ENCODE results near the gene NECAB3. TPM values are rescaled to one million over a fixed set of nuclear protein-coding genes. Genes with fewer than 3 reads are reported as not detected.
A peak's percentile ranks its signal among the peaks of the same experiment; 100 is the strongest.

NECAB3 gene
- total and polyA plus RNA-seq, 4 experiments from 2014 or later: 2.0 to 23.4 (median 12.9) TPM

GRCh38 chr20:33629533-33629932 is 44.7 kb downstream of the NECAB3 start:
- Mint-ChIP-seq H3K36me3 (peaks cover 55 to 66% of the 10 kb centered on the region in 2 donors), H3K4me1 (peaks cover 8 to 32% (median 18%) of the 10 kb centered on the region in 4 donors), H3K4me3 (no peak overlapping the region), H3K9me3 (no peaks in the 10 kb centered on the region), H3K27me3 (no peaks in the 10 kb centered on the region), H3K27ac (peak overlapping the region in 2 of 7 donors; percentile 53 to 72)
- no peaks in the 10 kb centered on the region for H3K27me3 ChIP-seq (ENCODE audit: insufficient read depth, low read length)
- no peak for DNase-seq
- no peaks in the 10 kb centered on the region for H3K9me3 ChIP-seq (ENCODE audit: control insufficient read depth in 1 of 2, low read length in 2 of 2)
- CTCF ChIA-PET (ENCODE audit: partially characterized antibody): interaction anchor here (1.2 kb wide), 1 partner anchor 37 kb away, joined by 3 read pairs; the partner anchor contains the start of gene ACTL10
- POLR2A ChIA-PET (ENCODE audit: partially characterized antibody): no interaction called here
- H3K27ac ChIP-seq (ENCODE audit: low read depth, low read length): no peak overlapping the region
- intact Hi-C loops (cut with micrococcal nuclease): no loop called here
- H3K36me3 ChIP-seq (ENCODE audit: insufficient read depth, low read length): peaks cover 22% of the 10 kb centered on the region
- H3K4me1 ChIP-seq (ENCODE audit: insufficient read depth, low read length): peaks cover 17% of the 10 kb centered on the region
- H3K4me3 ChIP-seq (ENCODE audit: low read length in 2 of 2): no peak overlapping the region

DNA sequence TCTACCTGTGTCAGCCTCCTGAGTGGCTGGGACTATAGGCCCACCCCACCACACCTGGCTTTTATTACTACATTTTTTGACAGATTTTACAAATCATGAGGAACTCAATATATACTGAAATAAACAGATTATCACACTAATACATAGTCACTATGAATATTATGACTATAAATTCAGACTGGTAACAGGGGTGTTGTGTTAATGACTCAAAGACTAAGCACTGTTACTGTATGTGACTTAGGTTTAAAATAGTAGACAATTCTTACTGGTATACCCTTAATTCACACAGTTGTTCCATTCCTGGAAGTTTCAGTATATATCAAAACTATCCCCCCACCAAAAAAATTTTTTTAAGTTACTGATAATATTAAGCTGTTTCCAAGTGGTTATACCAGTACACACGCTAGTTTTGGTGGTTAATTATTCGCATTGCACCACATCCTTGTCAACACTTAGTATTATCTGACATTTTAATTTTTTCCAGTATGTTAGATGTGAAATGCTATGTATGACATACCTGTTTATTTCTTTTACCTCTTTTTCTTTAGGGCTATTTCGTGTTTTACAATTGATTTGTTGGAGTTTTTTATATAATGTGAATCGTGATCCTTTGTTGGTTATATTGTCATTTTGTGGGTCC is 46.5 kb downstream of the NECAB3 start:
- no peaks in the 10 kb centered on the region for H3K9me3 Mint-ChIP-seq
- H3K4me1 ChIP-seq (ENCODE audit: insufficient read depth, low read length): peaks cover 26% of the 10 kb centered on the region
- no peak overlapping the region for H3K27ac ChIP-seq (ENCODE audit: low read depth, low read length)
- H3K27ac Mint-ChIP-seq: peak overlapping the region in 2 of 7 donors; percentile 19 to 52
- H3K4me1 Mint-ChIP-seq: peaks cover 9 to 41% (median 20%) of the 10 kb centered on the region in 4 donors
- no peak for DNase-seq
- no peaks in the 10 kb centered on the region for H3K9me3 ChIP-seq (ENCODE audit: control insufficient read depth in 1 of 2, low read length in 2 of 2)
- peaks cover 68 to 71% of the 10 kb centered on the region in 2 donors for H3K36me3 Mint-ChIP-seq
- H3K4me3 Mint-ChIP-seq: no peak overlapping the region
- ChIA-PET CTCF (ENCODE audit: partially characterized antibody) (no interaction called here), POLR2A (ENCODE audit: partially characterized antibody) (interaction anchor here (0.6 to 1.5 kb wide), 3 partner anchors 21 to 104 kb away, joined by 3 to 6 read pairs (median 3); partner anchors contain the start of genes ACTL10 and ZNF341)
- no peaks in the 10 kb centered on the region for H3K27me3 Mint-ChIP-seq
- intact Hi-C loops (cut with micrococcal nuclease): no loop called here
- no peaks in the 10 kb centered on the region for H3K27me3 ChIP-seq (ENCODE audit: insufficient read depth, low read length)
- H3K4me3 ChIP-seq (ENCODE audit: low read length in 2 of 2): no peak overlapping the region
- peaks cover 31% of the 10 kb centered on the region for H3K36me3 ChIP-seq (ENCODE audit: insufficient read depth, low read length)

- ChIA-PET POLR2A (ENCODE audit: partially characterized antibody) (interaction anchor here (1.0 to 1.2 kb wide), 3 partner anchors 94 to 367 kb away, joined by 3 to 4 read pairs (median 3); partner anchors contain the start of genes CBFA2T2 and PXMP4), CTCF (ENCODE audit: partially characterized antibody) (interaction anchor here (0.9 kb wide), 1 partner anchor 41 kb away, joined by 3 read pairs; the partner anchor contains the start of gene ACTL10)
- Mint-ChIP-seq H3K27me3 (no peaks in the 10 kb centered on the region), H3K27ac (peak overlapping the region in 2 of 7 donors; percentile 53 to 63), H3K9me3 (no peaks in the 10 kb centered on the region), H3K4me3 (no peak overlapping the region), H3K36me3 (peaks cover 67 to 76% of the 10 kb centered on the region in 2 donors), H3K4me1 (peaks cover 9 to 51% (median 23%) of the 10 kb centered on the region in 4 donors)
- Histone ChIP-seq H3K4me3 (ENCODE audit: low read length in 2 of 2) (no peak overlapping the region), H3K36me3 (ENCODE audit: insufficient read depth, low read length) (peaks cover 31% of the 10 kb centered on the region), H3K27me3 (ENCODE audit: insufficient read depth, low read length) (no peaks in the 10 kb centered on the region), H3K9me3 (ENCODE audit: control insufficient read depth in 1 of 2, low read length in 2 of 2) (no peaks in the 10 kb centered on the region), H3K27ac (ENCODE audit: low read depth, low read length) (no peak overlapping the region), H3K4me1 (ENCODE audit: insufficient read depth, low read length) (peaks cover 26% of the 10 kb centered on the region)
- DNase-seq: no peak
- intact Hi-C loops (cut with micrococcal nuclease): no loop called here
Measured at GRCh38 chr20:33626190-33626589, 48.0 kb downstream of the NECAB3 start.

DNA sequence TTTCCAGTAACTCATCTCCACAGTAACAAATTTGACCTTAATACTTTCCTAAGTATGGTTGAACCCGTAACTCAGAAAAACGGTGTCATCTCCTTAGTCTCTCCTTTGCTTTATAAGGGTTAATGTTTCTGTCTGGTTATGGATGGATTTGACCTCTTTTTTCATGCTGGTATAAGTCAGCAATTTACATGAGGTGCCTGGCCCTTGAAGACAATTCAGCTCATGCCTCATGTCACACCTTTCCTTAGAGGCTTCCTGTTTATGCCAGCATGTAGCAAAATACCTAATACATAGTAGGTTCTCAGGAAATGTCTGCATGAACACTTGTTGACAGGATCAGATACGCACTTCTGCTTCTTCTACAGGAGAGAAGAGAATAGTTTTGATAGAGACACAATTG is 49.8 kb downstream of the NECAB3 start:
- Histone ChIP-seq H3K27ac (ENCODE audit: low read depth, low read length) (no peak overlapping the region), H3K9me3 (ENCODE audit: control insufficient read depth in 1 of 2, low read length in 2 of 2) (no peaks in the 10 kb centered on the region), H3K4me1 (ENCODE audit: insufficient read depth, low read length) (peaks cover 26% of the 10 kb centered on the region), H3K4me3 (ENCODE audit: low read length in 2 of 2) (peak overlapping the region in 1 of 2 donors; percentile 26), H3K27me3 (ENCODE audit: insufficient read depth, low read length) (no peaks in the 10 kb centered on the region), H3K36me3 (ENCODE audit: insufficient read depth, low read length) (peaks cover 26% of the 10 kb centered on the region)
- ChIA-PET CTCF (ENCODE audit: partially characterized antibody) (no interaction called here), POLR2A (ENCODE audit: partially characterized antibody) (interaction anchor here (4.4 kb wide), 1 partner anchor 39 kb away, joined by 27 read pairs; the partner anchor contains the start of gene C20orf144)
- H3K27ac Mint-ChIP-seq: peak overlapping the region; percentile 80 to 91 (median 89)
- H3K36me3 Mint-ChIP-seq: peaks cover 56 to 68% of the 10 kb centered on the region in 2 donors
- H3K4me1 Mint-ChIP-seq: peaks cover 9 to 46% (median 27%) of the 10 kb centered on the region in 4 donors
- intact Hi-C loops (cut with micrococcal nuclease): no loop called here
- no peaks in the 10 kb centered on the region for H3K27me3 Mint-ChIP-seq
- H3K9me3 Mint-ChIP-seq: no peaks in the 10 kb centered on the region
- DNase-seq: peak in 4 of 5 donors; percentile 15 to 30 (median 22)
- H3K4me3 Mint-ChIP-seq: peak overlapping the region in 7 of 8 donors; percentile 18 to 75 (median 58)

DNA sequence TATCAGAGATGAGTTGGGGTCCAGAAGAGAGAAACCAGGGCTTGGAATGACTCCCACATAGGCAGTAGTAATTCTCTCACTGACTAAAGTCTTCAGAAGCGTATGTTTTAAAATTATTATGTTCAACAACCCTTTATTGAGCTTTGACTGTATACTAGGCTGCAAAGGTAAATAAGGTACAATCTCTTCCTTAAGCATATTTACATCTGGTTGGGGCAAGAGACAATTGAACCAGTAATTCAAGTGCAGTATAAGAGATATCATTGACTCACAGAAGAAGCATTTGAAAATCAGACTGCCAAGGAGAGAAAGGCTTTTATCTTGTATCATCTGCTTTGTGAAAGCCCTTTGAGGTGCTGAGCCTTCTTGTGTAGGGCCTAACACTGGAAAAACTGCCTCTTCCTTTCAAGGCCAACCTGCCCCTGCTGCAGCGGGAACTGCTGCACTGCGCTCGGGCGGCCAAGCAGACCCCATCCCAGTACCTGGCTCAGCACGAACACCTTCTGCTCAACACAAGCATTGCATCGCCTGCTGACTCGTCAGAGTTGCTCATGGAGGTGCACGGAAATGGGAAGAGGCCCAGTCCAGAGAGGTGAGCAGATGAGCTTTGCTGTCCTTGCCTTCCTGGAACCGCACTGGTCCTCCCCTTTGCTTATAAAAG is 51.4 kb downstream of the NECAB3 start:
- Mint-ChIP-seq H3K36me3 (peaks cover 47 to 62% of the 10 kb centered on the region in 2 donors), H3K27ac (peak overlapping the region in 3 of 7 donors; percentile 36 to 70 (median 43)), H3K9me3 (no peaks in the 10 kb centered on the region), H3K4me3 (peak overlapping the region in 1 of 8 donors; percentile 34), H3K4me1 (peaks cover 10 to 42% (median 27%) of the 10 kb centered on the region in 4 donors), H3K27me3 (no peaks in the 10 kb centered on the region)
- intact Hi-C loops (cut with micrococcal nuclease): no loop called here
- no peaks in the 10 kb centered on the region for H3K9me3 ChIP-seq (ENCODE audit: control insufficient read depth in 1 of 2, low read length in 2 of 2)
- H3K27me3 ChIP-seq (ENCODE audit: insufficient read depth, low read length): no peaks in the 10 kb centered on the region
- no peak for DNase-seq
- CTCF ChIA-PET (ENCODE audit: partially characterized antibody): no interaction called here
- H3K36me3 ChIP-seq (ENCODE audit: insufficient read depth, low read length): peaks cover 22% of the 10 kb centered on the region
- H3K27ac ChIP-seq (ENCODE audit: low read depth, low read length): no peak overlapping the region
- H3K4me3 ChIP-seq (ENCODE audit: low read length in 2 of 2): no peak overlapping the region
- H3K4me1 ChIP-seq (ENCODE audit: insufficient read depth, low read length): peaks cover 26% of the 10 kb centered on the region
- POLR2A ChIA-PET (ENCODE audit: partially characterized antibody): interaction anchor here (0.9 to 4.4 kb wide), 2 partner anchors 40 to 133 kb away, joined by 3 to 27 read pairs; partner anchors contain the start of genes C20orf144 and CBFA2T2

- peaks cover 26% of the 10 kb centered on the region for H3K4me1 ChIP-seq (ENCODE audit: insufficient read depth, low read length)
- POLR2A ChIA-PET (ENCODE audit: partially characterized antibody): interaction anchor here (4.4 kb wide), 1 partner anchor 41 kb away, joined by 27 read pairs; the partner anchor contains the start of gene C20orf144
- no peaks in the 10 kb centered on the region for H3K9me3 ChIP-seq (ENCODE audit: control insufficient read depth in 1 of 2, low read length in 2 of 2)
- peaks cover 38 to 58% of the 10 kb centered on the region in 2 donors for H3K36me3 Mint-ChIP-seq
- no peaks in the 10 kb centered on the region for H3K27me3 Mint-ChIP-seq
- peaks cover 14% of the 10 kb centered on the region for H3K36me3 ChIP-seq (ENCODE audit: insufficient read depth, low read length)
- CTCF ChIA-PET (ENCODE audit: partially characterized antibody): interaction anchor here (1.1 kb wide), 2 partner anchors 46 to 165 kb away, joined by 4 to 5 read pairs; no protein-coding TSS in a partner anchor
- H3K4me3 ChIP-seq (ENCODE audit: low read length in 2 of 2): no peak overlapping the region
- H3K27ac Mint-ChIP-seq: peak overlapping the region in 3 of 7 donors; percentile 2 to 47 (median 35)
- H3K4me1 Mint-ChIP-seq: peaks cover 10 to 42% (median 27%) of the 10 kb centered on the region in 4 donors
- H3K4me3 Mint-ChIP-seq: no peak overlapping the region
- intact Hi-C loops (cut with micrococcal nuclease): no loop called here
- no peaks in the 10 kb centered on the region for H3K9me3 Mint-ChIP-seq
- H3K27ac ChIP-seq (ENCODE audit: low read depth, low read length): no peak overlapping the region
- H3K27me3 ChIP-seq (ENCODE audit: insufficient read depth, low read length): no peaks in the 10 kb centered on the region
- no peak for DNase-seq
Measured at GRCh38 chr20:33621717-33622400, 52.4 kb downstream of the NECAB3 start.

Measured in CD4-positive, alpha-beta memory T cell (primary cell).